Stimulated activated CD4-positive, alpha-beta T cell treated with anti-CD3 and anti-CD28 coated beads, TNF-alpha, amount 100 ng/mL, for 24 hours (primary cell): ENCODE measurements around the gene MYH9.

ENCODE experiments used
- DNase-seq, 3 experiments: peaks; one replicate each; pipeline ENCODE4 v3.0.0-alpha.2; 2020; ENCODE audit warnings: low read depth in 3 of 3

Gene MYH9

DNA sequence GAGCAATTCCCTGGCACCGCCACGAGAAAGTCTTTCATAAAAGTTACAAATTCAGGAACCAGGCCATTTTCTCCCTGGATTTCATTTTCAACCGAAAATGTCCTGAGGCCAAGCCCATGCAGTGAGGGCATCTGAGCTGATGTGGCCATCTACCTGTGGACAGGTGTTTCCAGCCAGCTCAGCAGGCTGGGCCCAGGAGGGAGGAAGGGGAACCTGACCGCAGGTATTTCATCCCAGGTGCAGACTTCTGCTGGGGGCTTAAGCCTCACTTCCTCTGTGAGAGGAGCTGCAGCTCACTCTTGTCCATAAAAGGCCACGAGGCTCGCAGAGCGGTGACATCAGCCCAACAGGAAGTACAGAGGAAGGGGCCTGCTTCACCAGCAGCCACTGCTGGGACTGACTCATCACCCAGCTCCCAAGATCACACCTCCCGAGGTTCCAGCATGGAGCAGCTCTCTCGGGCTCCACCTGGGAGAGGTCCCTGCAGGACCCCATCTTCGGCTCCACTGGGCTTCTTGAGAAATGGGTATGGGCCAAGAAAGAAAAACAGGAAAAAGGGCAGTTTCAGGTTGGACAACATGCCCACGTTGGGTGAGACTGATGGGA, 56.4 kb downstream of the MYH9 start:
- DNase-seq = peak; percentile 57 to 79 (median 66)

DNA sequence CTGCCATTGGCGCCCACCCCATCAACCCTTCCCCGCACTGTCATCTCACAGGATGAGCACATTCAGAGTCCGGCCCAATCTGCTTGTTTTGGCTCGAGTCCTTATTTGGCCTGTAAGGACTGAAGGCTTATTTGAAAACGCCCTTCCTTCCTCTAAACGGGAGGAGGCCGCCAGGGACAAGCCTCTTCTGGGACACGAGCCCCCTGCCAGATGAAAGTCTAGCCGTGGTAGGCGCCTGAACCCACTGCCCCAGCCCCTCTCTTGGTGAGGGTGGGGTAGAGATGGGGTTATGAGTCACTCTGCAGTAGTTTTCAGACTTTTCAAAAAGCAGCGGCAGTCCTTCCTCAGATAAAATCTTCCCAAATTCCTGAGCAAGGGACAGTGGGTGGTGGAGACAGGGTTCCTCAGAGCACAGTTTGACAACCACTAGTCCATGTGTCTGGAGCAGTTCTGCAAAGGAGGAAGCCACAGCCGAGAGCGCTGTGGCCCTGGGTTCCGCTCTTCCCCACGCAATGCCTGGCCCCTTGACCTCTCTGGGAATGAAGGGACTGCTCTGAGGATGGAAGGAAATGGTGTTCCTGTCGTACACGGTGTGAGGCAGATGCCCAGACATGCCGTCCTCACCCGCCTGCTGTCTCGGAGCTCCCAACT, 57.0 kb downstream of the MYH9 start:
- DNase-seq = no peak

DNA sequence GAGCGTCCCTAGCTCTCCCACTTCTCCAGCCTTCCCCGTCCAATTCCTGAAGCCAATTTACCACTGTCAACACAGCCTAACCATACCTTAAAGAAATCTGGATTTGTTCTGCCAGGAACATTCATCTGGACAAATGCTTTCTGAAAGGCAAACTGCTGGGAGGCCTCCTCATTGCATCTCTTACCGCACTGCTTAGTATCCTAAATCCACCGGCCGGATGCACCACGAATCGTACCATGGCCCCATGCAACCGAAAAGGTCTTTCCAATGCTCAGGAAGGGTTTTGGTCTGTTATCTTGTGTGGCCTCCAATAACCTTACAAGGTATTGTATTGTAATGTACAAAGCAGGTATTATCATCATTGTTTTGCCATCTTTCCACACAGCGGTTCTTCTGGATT, 57.6 kb downstream of the MYH9 start:
- no peak for DNase-seq

DNA sequence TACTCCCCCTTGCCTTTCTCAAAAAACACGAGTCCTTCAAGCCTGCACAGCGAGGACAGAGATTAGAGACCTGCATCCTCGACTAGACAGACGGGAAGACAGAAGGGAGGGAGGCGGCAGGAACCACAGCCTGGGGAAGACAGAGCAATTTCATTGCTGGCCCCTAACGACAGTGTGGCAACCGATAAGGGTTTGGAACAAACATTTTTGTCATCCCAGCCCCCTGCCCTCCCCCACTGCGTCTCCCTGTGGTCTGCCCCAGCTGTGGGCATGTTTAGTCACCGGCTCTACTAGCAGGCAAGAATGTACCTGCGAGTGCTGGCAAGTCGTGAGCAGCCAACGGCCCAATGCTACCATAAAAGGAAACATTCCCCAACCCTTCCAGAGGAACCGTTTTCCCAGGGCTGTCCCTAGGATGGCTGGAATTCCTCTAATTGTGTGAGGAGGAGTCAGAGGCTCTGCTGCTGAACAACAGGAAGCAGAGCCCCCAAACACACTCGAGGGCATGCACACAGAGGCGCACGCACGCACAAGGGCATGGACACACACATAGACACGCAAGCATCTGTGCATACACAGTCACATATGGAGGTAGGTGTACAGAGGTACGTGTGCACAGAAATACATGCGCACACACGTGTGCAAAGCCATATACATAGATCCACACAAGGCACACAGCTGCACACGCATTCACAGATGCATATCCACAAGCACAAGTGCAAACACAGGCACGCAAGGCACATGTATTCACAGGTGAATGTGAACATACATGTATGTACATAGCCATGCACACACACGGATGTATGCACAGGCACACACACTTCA, 58.3 kb downstream of the MYH9 start:
- peak; percentile 61 to 88 (median 70) for DNase-seq

DNA sequence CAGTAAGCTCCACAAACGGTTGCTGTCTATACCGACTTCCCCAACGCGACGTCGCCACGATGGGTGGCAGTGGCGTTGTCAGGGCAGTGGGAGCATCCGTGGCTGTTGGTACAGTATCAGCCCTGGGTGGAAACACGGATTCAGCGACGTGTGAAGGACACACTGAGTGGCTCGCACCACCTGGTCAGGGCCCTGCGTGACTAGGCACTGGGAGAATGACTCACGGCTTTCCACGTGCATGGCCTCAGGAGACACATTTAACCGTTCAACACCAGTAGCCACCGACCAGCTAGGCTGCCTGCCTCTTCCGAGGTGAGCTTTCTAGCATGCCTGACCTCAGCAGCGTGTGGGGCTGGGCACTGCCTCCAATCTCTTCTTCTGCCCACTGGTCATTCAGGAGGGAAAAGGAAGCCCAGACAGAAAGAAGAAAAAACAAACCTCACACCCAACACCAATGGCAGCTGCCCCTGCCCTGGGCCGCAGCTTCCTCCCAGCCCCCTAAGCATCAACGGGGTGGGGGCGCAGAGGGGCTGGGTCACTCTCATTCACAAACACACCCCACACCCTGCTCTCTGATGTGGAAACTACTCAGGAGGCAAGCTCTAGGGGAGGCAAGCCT, 59.0 kb downstream of the MYH9 start:
- peak in 1 of 3 experiments; percentile 51 for DNase-seq

DNA sequence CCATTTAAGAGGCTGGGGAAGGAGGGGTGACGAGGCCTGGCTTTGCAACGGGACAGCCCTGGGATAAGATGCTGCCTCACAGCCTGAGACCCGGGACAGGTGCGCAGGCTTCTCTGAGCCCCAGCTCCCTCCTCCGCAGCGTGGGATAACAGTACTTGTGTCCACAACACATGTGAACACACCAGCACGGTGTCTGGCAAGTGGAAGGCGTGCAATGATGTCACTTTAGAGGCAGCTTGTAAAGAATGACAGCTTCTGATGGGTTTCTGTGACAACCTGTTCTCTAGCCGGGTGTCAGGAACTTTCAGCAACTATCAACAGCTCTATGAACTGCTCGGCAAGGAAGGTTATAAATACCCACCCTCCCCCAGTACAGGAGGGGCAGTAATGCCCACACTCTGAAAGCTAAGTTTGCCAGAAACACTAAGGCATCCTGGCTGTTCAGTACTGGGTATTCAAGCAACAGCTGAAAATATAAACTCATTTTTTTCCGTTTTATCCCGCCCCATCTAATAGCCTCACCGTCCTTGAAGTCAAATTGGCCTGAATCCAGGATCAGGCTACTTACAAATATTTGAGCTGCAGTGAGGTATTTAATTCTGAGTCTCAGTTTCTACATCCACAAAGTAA, 59.7 kb downstream of the MYH9 start:
- DNase-seq = no peak

DNA sequence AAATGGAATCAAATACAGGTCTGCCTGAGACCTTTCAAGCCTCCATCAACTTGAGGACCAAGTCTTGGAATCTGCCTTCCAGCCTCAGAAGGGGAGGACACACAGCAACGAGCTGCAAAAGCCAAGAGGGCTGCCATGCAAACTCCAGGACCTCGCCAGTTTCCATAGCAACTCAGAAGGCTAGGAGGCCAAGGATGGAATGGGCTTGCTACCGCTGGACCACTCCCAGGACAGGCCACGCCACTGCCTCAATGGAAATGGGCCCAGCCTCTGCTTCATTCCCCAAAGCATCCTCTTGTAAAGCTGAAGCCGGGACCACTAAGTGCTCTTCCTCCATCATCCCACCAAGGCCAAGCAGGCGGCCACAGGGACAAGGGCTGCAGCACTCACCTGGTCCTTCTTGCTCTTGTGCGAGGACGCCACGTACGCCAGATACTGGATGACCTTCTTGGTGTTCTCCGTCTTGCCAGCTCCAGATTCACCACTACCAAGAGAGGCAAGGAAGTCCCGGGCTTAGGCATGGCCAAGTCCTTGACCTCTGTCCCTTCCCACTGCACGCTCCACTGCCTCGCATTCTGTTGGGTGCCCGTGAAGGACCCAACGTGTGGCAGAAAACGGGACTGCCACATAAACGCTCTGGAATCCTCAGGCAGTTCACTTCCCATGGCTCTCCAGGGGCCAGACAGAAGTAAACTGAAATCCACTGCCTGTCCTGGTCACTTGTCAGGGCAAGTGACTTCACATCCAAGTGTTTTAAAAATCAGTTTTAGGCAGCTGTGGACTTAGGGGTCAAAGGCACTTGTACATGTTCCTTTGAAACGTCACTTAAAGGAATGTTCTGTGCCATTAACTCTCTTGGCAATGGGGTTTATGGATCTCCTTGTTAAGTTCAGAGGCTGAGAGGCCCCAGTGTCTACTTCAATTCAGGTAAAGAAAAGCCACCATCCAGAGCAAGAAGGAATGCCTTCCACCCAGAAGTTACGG, 61.3 kb downstream of the MYH9 start:
- no peak for DNase-seq

DNA sequence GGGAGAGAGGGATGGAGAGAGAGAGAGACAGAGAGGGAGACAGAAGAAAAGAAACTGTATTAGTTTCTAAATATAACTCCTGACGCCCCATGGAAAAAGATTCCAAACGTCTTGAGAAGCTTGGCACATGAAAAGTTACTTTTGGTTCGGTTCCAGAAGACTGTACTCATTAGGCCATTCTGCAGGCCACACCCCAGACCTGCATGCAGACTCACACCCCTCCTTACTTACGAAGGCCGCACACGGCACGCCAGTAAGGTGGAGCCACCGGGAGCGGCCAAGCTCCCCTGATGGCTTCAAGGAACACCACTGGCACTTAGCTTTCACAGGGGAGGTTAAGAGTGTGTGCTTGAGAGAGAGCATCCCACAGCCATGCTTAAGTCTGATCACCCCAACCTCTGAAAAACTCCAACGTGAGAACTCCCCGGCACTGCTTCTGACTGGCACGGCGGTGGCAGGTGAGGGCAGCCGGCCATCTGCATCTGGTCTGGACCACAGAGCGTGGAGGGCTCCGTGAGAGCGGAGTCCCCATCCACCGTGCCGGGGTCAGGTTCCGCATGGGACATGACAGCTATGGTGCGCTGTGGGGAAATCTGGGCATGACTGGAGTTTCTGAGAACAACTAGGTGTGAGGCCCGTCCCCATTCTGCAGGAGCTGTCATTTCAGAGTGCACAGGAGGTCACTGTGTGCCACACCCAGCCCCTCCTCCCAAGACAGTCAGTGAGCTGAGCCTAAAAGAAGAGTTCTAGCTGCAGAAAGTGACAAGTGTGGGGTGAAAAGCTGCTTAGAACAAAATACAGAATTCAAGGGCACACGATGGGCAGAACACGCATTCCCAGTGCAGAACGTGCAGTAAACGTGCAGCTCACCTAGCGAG, 62.4 kb downstream of the MYH9 start:
- DNase-seq = no peak

DNA sequence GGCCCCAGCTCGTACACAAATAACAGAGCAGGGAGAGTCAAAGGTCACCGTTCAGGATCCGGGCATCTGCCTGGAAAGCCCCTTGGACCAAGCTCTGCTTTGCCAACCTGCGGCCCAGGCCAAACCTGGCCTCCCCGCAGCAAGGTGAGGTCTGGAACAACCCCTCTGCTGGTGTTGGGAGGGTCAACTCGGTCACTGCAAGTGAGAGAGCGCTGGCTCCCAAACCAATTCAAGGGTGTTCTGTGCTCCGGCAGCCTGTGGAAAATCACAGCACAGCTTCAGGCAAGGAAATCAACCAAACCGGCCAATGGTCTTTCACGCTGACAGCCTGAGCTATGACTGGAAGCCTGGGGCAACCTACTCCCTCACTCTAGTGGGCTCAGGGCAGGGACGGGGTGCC, 63.4 kb downstream of the MYH9 start:
- no peak for DNase-seq

DNA sequence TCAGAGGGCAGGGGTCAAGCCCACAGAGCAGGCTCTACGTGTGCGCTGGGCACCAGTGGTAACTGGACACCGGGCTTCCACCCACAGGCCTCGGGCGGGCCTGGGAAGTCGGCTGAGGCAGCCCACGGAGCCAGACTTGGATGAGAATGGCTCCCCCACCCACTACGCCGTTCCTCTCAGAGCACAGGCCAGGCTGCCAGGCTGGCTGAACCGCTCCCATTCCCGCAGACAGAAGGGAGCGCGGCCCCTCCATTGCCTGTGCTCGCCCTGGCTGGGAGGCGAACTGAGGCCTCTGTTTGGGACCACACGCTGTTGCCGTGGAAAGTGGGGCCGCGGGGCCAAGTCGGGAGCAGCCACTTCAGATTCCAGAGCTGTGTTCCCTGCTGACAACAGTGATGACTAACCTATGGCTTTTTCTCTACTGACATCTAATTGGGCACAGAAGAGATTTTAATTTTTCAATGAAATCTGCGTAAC, 63.9 kb downstream of the MYH9 start:
- no peak for DNase-seq

DNA sequence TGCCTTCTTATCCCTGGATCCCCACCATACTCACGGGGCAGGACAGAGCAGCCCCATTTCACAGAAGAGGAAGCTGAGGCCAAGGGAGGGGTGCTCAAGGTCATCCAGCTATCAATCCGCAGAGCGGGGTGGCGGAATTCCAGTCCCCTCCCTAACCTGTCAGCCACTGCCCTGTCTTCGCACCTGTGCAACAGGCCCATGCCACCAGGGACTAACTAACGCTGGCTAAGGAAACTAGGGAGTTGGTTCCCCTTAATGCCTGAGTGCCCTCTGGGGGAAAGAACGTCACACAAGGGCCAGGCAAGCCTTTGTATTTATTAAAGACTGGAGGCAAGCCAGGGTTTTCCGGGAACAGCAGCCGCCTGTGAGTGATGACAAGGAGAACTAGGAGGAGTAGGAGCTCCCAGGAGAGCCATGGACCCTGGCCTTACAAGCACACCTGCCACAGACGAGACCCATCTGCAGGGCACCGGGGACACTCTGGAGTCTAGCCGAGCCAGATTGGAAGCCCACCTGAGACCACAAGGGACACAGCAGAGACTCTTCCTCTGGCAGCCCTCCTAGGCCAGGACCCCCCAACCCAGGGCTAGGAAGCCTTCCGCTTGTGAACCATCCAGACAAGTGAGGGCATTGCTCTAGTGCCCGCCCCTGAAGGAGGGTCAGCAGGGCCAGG, 64.4 kb downstream of the MYH9 start:
- no peak for DNase-seq

DNA sequence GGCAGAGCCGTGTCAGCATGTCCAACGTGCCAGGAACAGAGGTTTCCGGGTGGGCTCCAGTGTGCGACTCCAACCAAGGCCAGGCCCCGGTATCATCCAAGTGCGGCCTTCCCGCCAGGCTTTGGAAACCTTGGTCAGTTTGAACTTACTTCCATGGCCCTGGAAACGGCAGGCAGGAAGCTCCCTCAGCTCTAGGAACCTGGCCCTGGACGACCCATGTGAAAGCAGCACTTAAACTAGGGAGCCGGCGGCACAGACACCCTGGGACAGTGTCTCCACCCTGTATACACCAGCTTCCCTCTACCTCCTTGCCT, 65.2 kb downstream of the MYH9 start:
- no peak for DNase-seq

DNA sequence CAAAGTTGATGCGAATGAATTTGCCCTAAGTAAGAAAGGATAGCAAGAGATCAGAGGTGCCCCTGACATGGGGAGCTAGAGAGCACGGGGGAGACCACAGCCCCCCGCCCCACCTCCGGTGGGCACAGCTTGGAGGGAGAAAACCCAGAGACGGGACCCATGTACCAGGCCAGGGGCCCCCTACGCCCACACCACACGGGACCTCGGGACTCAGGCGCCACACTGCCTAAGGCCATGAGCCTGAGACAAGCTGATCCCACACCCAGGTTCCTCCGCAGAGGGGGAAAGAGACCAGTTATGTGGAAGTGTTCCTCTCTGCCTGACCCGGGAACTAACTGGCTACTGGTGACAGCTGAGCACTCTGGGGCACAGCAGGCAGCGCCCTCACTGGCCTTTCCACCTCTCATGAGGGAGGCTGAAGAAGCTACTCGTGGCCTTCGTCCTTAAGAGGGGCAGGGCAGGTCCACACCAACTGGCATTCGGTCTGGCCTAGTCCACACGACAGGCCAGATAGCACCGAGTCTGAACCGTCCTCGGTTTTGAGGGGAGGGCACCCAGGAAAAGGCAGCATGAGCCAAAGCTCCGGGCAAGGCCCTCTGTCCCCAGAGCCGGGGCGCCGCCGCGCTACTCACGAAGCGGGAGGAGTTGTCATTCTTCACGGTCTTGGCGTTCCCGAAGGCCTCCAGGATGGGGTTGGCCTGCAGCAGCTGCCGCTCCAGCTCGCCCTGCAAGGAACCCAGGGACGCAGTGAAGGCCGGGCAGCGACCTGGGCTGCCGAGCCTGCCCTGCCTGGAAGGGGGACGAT, 65.8 kb downstream of the MYH9 start:
- DNase-seq = no peak

DNA sequence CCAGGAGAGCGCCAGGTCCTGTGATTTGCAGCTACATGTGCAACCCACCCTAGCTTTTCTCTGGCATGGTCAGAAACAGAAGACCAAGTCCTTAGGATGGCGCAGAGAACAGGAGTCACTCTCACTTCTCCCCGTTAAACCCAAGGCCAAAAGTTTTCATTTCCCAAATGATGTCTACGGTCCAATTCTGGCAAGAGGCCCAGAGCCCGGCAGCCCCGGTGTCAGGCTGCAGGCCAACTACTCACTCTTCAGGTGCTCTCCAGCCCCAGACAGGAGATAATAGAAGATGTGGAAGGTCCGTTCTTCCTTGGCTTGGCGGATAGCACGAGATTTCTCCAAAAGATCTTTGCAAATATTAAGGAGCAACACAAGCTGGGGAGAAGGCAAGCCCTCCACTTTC, 67.2 kb downstream of the MYH9 start:
- DNase-seq = no peak

DNA sequence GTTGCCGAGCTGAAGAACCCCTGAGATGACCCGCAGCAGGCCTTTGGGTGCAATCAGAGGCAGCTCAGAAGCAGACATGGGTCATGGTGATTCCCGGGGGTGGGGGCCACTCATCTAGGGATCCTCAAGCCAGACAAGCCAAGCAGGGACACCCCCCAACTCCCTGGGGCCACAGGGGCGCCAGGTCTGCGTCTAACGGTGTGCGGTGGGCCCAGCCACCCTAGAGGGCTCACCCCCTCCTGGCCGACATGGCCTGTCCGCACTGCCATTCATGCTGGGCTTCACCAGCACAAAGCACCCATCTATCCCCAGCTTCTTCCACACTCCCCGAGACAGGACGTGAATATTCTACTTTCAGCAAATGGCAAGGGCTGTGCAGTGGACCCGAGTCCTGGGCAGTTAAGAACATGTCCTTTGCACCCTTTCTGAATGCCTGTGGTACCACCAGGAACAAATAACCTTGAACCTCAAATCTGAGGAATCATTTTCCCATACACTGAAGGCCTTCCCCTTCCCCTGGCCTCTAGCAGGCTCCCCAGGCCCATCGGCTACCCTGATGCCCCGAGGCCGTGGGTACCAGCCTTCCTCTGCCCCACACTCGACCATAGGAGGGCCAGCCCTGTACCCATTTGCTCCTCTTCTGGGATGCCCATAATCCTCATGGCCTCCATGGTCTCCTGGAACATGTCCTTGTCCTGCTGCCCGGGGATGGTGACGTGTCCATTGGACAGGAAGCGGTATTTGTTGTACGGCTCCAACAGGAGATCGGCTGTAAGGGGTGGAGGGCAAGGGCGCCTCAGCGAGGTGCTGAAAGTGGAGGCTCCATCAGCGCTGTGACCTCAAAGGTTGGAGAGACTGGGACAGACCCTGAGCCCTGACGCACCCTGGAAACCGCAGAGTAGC, 67.9 kb downstream of the MYH9 start:
- no peak for DNase-seq

DNA sequence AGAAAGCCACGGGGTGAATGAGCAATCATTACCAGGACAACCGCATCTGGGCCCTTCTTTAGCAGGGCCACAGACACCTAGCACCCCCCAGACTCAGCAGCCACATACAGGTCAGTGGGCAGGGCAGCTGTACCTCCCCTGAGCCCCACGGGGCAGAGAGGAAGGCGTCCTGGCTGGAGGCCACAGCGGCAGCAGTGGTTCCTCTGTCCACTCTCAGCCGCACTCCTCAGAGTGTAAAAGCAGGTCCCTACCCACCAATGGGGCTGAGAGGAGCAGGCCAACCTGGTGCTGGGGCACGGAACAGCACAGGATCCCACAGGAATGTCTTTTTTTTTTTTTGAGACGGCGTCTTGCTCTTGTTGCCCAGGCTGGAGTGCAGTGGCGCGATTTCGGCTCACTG, 69.3 kb downstream of the MYH9 start:
- no peak for DNase-seq

DNA sequence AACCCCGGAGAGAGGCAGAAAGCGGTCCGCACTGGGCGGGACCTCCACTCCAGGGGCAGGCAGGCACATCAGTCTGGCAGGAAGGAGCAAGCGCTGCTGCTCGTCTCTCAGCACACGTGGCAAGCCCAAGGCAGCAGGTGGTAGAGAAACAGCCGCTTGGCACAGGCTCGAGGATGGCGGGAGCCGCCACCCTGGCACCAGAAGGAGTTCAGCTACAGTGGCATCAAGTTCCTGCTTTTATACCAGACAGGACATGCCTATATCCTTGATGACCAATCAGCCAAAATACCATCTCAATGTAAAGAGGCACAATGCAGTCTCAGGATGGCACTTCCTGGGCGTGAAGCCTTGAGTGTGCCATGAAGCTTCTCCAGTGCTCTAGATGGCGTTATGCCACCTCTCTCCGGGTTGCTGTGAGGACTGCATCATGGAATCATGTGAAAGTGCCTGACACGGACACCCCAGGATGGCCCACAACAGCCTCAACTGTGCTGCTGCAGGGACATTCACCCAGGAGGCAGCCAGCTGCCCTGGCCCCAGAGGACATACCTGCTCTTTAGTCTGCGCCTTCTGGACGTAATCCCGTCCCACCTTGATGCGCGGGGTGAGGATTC, 70.0 kb downstream of the MYH9 start:
- DNase-seq = no peak
